Adrenal gland (tissue), 5 donors: Measurements from ENCODE around the gene HMG20B.

Source experiments
- CTCF ChIP-seq, 6 experiments: fragments of 450-650 bp in 4 of 6; fragments of 200-600 bp in 2 of 6; sonication (generic) in 1 of 6; IDR thresholded peaks; 1 replicate in 5 of 6; 2 replicates in 1 of 6; pipeline versions ENCODE4 v1.5.1 to v1.8.0; 2016 to 2021; ENCODE audit warnings: antibody characterized with exemption in 6 of 6, mild to moderate bottlenecking in 2 of 6, moderate library complexity in 1 of 6
- POLR2A ChIP-seq, 2 donors: fragments of 450-650 bp; IDR thresholded peaks; one replicate each; pipeline ENCODE4 v1.6.1; 2017; ENCODE audit warnings: antibody characterized with exemption in 2 of 2, mild to moderate bottlenecking in 2 of 2, moderate library complexity in 1 of 2
- donor health status: DM: no; HTN: no; CAD: no.

- no peak for TF ChIP-seq CTCF (IDR thresholded peaks at IDR 0.05)
- TF ChIP-seq POLR2A (IDR thresholded peaks at IDR 0.05), result no peak
Measured at GRCh38 chr19:3554254-3555083, 18.3 kb upstream of the HMG20B start.
